DMS153 treated with DMSO at 0.1 percent for 48 hours (cell line): ENCODE measurements around the gene MRM3.
"Not testable (repeated sequence)": the region's sequence is repeated elsewhere in the genome, so short reads cannot be mapped to it uniquely, and the experiment has no call there.

ENCODE experiments used
- DNase-seq: peaks from one replicate; lab custom pipeline; 2025; ENCODE audit not compliant: unreplicated experiment; lab: John Stamatoyannopoulos, UW

MRM3 gene

DNA sequence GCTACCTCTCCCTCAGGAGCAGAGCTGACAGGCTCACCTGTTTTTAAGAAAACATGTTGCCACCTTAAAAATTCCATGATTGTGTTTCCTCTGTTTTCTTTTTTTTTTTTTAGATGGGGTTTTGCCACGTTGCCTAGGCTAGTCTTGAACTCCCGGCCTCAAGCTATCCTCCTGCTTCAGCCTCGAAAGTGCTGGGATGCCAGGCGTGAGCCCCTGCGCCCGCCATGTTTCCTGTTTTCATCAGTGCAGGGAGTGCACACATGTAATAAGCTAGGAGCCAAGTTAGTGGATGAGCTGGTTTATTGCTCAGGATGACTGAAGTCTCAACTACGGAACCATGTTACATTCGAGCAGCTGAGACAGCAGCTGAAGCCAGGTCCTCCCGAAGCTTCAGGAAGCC is 13.6 kb downstream of the MRM3 start:
- DNase-seq = no peak

- DNase-seq = no peak
Measured at GRCh38 chr17:796609-797008, 14.5 kb downstream of the MRM3 start.

DNA sequence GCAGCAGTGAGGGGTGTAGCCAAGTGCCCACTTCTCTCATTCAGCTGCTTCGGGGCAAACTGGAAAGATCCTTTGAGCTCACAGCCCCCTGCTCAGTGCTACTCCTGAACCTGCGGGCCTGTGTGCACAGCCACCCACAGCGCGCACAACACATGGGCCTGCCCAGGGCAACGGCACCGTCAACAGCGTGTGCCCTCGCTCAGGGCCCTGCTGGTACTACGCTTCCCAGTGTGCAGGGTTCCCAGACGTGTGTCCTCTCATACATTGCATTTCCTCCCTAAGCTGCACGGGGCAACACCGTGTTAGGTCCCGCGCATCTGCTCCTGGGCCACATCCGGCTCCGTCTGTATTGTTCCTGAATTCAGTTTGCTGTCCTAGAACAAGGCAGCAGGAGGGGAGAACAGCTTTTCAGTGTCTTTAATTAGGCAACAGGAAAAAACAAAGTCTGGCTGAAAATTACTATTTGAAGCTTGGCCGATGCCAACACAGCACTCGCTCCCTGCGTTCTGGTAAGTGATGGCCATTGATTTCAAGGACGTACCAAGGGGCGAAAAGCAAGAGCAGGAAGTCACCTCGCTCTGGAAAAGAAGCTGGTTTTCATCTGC is 15.2 kb downstream of the MRM3 start:
- DNase-seq = no peak

DNA sequence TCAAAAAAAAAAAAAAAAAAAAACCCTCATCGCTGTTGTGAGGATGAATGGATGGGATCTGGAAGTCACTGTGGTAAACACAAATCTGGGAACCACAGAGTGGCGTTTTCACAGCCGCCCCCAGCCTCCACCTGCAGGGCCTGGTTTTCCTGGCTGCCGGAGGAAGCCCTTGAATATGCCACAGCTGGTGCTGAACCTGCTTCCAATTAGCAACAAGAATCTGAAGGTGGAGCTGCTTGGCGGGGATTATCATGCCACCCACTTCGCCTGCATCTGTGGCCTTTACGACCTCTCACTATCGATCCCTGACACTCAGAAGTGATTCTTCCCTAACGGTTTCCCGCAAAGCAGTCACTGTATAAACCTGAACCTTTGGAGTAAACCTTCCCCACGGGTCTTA is 16.1 kb downstream of the MRM3 start:
- DNase-seq = no peak

- no peak for DNase-seq
Measured at GRCh38 chr17:799261-799660, 17.1 kb downstream of the MRM3 start.

DNA sequence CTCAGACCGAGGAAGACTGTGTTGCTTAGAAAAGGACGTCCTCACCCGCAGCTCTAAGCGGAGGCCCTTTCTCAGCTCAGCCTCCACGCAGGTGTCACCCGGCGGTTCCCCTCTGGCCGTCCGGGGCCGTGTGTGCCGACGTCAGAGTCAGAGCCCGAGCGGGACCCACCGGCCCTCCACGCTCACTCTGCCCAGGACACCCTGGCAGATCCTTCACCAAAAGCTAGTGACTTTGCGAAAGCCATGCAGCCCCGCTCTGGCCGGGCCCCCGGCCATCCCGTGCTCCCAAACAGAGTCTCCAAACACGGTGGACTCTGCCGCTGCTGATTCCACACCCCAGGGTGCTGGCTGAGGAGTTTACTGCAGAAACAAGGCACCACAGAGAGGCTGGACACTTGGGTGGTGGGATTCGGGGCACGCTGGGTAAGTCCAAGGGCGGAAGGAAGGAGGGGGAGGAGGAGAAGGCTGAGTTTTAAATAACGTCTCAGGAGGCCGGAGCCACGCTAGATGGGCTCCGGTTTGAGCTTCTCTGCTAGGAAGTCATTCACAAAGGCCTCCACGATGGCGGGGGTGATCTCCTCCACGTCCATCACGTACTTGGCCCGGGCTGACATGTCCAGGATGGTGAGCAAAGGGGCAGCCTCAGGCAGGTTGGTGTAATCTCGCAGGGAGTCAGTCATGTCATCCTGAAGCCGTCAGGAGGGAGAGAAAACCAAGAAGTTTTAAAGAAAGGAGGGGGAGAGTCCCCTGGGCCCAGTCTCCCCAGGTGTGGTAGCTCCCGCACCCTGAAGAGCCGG is 18.5 kb downstream of the MRM3 start:
- no peak for DNase-seq

GRCh38 chr17:801660-802059 is 19.5 kb downstream of the MRM3 start:
- no peak for DNase-seq

GRCh38 chr17:802481-802880 is 20.3 kb downstream of the MRM3 start:
- no peak for DNase-seq

GRCh38 chr17:802901-803881 is 21.0 kb downstream of the MRM3 start:
- no peak for DNase-seq

- DNase-seq = no peak
Measured at GRCh38 chr17:804541-805435, 22.6 kb downstream of the MRM3 start.

DNA sequence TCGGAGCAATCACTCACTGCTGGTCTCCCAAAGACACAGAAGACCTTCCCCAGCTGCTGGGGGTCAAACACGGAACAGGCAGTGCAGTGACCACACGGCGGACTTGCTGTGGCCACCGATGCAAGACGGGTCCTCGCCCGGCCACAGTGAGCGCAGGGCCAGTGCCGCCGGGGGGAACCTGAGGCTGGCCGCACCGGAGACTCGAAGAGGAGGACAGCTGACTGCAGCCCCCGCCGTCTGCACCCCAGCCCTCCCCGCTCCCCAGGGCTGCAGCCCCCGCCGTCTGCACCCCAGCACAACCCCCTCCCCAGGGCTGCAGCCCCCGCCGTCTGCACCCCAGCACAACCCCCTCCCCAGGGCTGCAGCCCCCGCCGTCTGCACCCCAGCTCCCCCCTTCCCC is 23.7 kb downstream of the MRM3 start:
- DNase-seq = not testable (repeated sequence)

- DNase-seq = no peak
Measured at GRCh38 chr17:806346-806745, 24.2 kb downstream of the MRM3 start.

DNA sequence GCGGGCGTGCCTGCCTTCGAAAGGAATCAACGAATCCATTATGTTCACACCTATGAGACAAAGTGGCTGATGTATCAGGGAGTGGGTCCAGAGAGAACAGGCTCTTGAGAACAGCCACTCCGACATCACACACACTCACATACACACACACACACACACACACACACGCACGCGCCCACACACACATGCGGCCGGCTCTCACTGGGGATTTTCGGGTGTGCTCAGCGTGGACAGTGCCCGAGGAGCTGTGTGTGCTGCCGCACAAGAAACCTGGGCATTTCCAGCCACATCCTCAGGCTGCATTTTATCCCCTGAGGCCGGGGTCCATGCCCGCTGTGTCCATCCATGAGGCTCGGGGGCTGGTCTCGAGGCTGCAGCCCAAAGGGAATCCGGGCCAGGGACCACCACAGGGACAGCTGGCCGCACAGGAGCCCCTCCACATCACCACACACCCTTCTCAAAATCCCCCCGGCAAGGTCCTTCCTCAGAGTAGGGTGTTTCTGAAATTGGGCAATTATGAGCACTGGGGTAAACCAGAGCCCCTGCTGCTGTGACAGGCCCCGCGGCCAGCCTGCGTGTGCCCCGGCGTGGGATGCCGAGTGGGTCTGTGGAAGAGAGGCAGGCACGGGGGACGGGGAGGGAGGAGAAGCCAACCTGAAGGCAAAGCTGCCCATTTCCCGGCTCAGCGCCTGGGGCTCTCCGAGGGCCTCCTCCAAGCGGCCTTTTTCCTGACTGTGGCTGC is 24.8 kb downstream of the MRM3 start:
- DNase-seq = no peak

- no peak for DNase-seq
Measured at GRCh38 chr17:807523-808294, 25.6 kb downstream of the MRM3 start.

- DNase-seq = no peak
Measured at GRCh38 chr17:811051-811784, 29.1 kb downstream of the MRM3 start.

DNA sequence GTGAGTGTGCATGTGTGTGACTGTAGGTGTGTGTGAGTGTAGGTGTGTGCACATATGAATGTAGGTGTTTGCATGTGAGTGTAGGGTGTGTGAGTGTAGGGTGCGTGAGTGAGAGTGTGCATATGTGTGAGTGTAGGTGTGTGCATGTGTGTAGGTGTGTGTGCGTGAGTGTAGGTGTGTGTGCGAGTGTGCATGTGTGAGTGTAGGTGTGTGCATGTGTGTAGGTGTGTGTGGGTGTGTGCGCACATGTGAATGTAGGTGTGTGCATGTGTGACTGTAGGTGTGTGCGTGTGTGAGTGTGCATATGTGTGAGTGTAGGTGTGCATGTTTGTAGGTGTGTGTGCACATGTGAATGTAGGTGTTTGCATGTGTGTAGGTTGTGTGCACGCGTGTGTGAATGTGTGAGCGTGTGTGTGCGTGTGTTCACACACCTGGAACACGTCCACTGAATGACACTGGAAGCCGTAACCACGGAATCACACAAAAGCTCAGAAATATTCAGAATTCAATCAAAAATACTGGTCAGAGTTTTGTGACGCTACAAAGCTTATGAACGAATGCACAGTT is 30.6 kb downstream of the MRM3 start:
- no peak for DNase-seq

DNA sequence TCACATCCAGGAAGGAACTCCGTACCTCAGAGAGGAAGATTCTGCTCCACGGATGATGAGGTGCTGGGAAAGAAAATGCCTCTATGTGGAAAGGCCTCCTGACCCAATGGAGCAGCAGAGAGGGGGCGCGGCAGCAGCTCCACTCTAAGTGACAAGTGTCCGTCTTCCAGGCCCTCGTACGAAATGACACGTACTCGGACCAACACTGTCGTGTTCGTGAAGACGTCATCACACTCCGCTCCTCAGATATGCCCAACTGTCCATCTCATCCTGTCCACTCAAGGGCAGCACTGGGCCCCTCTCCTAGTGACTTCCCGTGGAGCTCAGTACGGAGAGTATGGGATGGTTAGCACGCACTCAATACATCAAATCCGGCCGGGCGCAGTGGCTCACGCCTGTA is 32.2 kb downstream of the MRM3 start:
- no peak for DNase-seq

GRCh38 chr17:819251-819650 is 37.1 kb downstream of the MRM3 start:
- no peak for DNase-seq
